ENCODE results near the gene PGRMC1. TPM values are rescaled to one million over a fixed set of nuclear protein-coding genes. Genes with fewer than 3 reads are reported as not detected.
"Not testable (repeated sequence)": the region's sequence is repeated elsewhere in the genome, so short reads cannot be mapped to it uniquely, and the experiment has no call there.

Gene PGRMC1
- total RNA-seq, 1 donor from 2014 or later: 131 TPM

DNA sequence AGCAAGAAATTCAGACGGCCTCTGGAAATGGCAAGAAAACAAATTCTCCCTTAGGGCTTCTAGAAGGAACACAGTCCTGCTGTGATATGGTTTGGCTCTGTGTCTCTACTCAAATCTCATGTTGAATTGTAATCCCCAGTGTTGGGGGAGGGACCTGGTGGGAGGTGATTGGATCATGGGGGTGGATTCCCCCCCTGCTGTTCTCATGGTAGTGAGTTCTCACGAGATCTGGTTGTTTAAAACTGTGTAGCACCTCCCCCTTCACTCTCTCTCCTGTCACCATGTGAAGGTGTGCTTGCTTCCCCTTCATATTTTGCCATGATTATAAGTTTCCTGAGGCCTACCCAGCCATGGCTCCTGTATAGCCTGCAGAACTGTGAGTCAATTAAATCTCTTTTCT lies 55.2 kb downstream of the PGRMC1 start:
- intact Hi-C loops (cut with DNase I); DNase-seq (ENCODE audit: low spot score); ATAC-seq: not testable (repeated sequence)

- DNase-seq (ENCODE audit: low spot score): no peak
- intact Hi-C loops (cut with DNase I): no loop called here
- no peak for ATAC-seq
These were observed 56.4 kb downstream of the PGRMC1 start for GRCh38 chrX:119292445-119292844.

Other genes starting within 250 kb of the PGRMC1 start
- not detected for gene CT47C1, start 163.3 kb upstream of the PGRMC1 start, total RNA-seq
- 0.27 TPM for gene KIAA1210, start 108.5 kb upstream of the PGRMC1 start, total RNA-seq
- gene SLC25A43, start 163.1 kb downstream of the PGRMC1 start, total RNA-seq: 20.3 TPM
- 73.2 TPM for gene SLC25A5, start 232.2 kb downstream of the PGRMC1 start, total RNA-seq